IMR-90 (cell line): ENCODE measurements around the gene VAC14.

ENCODE experiments used
- CEBPB ChIP-seq: IDR thresholded peaks from 2 replicates; pipeline ENCODE4 v1.6.1; 2012; ENCODE audit warnings: low read depth, low read length, improper control_type of control experiment
- CHD1 ChIP-seq: IDR thresholded peaks from 2 replicates; pipeline ENCODE4 v1.6.1; 2012; ENCODE audit warnings: low read depth, low read length, improper control_type of control experiment
- MAFK ChIP-seq: IDR thresholded peaks from 2 replicates; pipeline ENCODE4 v1.6.1; 2012; ENCODE audit warnings: low read depth, low read length, improper control_type of control experiment
- MXI1 ChIP-seq: IDR thresholded peaks from 2 replicates; pipeline ENCODE4 v1.6.1; 2012; ENCODE audit warnings: low read depth, mild to moderate bottlenecking, low read length, moderate library complexity, borderline replicate concordance
- POLR2A ChIP-seq: IDR thresholded peaks from 2 replicates; pipeline ENCODE4 v1.6.1; 2012; ENCODE audit warnings: mild to moderate bottlenecking, low read depth, low read length
- RCOR1 ChIP-seq: IDR thresholded peaks from 2 replicates; pipeline ENCODE4 v1.6.1; 2012; ENCODE audit warnings: mild to moderate bottlenecking, low read length, improper control_type of control experiment; ENCODE audit not compliant: insufficient replicate concordance
- RFX5 ChIP-seq: IDR thresholded peaks from 2 replicates; pipeline ENCODE4 v1.8.0; 2012; ENCODE audit warnings: low read depth, mild to moderate bottlenecking, low read length, moderate library complexity
- SMC3 ChIP-seq: fragments of 150-350 bp; IDR thresholded peaks from 2 replicates; pipeline ENCODE4 v1.6.1; 2016; ENCODE audit warnings: low read depth, mild to moderate bottlenecking, antibody characterized with exemption, low read length, moderate library complexity
- TF ChIP-seq, protein P1 (sequence below): conservative IDR thresholded peaks from 2 replicates; pipeline ENCODE4 v1.5.1; 2012; ENCODE audit warnings: mild to moderate bottlenecking, low read depth, low read length, improper control_type of control experiment

DNA sequence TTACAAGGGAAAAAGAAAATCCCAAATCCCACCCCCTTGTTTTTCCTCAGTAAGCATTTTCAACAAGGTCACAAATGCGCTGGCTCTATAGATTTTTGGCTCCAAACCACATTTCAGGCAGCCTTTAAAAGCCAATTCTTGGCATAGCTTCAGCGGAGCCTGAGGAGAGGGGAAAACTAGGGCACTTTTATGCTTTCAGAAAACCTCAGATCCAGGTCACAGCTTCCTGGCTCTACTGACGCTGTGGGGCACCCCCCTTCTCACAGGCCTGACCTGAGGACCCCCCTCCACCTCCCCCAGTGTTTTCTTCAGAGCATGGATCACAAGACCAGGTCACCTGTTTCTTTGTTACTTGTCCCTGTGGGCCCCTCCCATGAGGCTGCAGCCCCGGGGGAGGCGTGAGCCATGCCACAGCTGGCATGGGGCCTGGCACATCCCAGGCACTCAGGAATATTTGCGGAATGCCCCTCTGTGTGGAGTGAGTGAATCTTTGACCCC, 85.0 kb downstream of the VAC14 start:
- no peak for TF ChIP-seq SMC3
- no peak; the same call in 1 of the 2 replicates for TF ChIP-seq POLR2A
- TF ChIP-seq, protein P1, sequence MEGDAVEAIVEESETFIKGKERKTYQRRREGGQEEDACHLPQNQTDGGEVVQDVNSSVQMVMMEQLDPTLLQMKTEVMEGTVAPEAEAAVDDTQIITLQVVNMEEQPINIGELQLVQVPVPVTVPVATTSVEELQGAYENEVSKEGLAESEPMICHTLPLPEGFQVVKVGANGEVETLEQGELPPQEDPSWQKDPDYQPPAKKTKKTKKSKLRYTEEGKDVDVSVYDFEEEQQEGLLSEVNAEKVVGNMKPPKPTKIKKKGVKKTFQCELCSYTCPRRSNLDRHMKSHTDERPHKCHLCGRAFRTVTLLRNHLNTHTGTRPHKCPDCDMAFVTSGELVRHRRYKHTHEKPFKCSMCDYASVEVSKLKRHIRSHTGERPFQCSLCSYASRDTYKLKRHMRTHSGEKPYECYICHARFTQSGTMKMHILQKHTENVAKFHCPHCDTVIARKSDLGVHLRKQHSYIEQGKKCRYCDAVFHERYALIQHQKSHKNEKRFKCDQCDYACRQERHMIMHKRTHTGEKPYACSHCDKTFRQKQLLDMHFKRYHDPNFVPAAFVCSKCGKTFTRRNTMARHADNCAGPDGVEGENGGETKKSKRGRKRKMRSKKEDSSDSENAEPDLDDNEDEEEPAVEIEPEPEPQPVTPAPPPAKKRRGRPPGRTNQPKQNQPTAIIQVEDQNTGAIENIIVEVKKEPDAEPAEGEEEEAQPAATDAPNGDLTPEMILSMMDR = no peak
- no peak for TF ChIP-seq CHD1
- peak; percentile 73 for TF ChIP-seq MAFK
- no peak for TF ChIP-seq CEBPB
- no peak for TF ChIP-seq RFX5
- no peak for TF ChIP-seq RCOR1
- no peak for TF ChIP-seq MXI1
